Large intestine (tissue), 3 donors: ENCODE results near the gene PDGFA. TPM values are rescaled to one million over a fixed set of nuclear protein-coding genes. Genes with fewer than 3 reads are reported as not detected.
A peak's percentile ranks its signal among the peaks of the same experiment; 100 is the strongest.

Source experiments
- DNase-seq, 2 donors: peaks; one replicate each; pipeline versions ENCODE4 v3.0.0 to v3.0.0-alpha.2; 2013
- H3K27ac ChIP-seq: one replicate; pipeline ENCODE4 v1.5.1; 2013; ENCODE audit warnings: low read length
- H3K27me3 ChIP-seq: 2 replicates; pipeline ENCODE4 v1.6.1; 2013; ENCODE audit warnings: low read length; ENCODE audit not compliant: control insufficient read depth, insufficient read depth
- H3K36me3 ChIP-seq: 2 replicates; pipeline ENCODE4 v1.6.1; 2013; ENCODE audit warnings: low read length; ENCODE audit not compliant: control insufficient read depth, insufficient read depth
- H3K4me1 ChIP-seq: one replicate; pipeline ENCODE4 v1.6.1; 2013; ENCODE audit warnings: low read length; ENCODE audit not compliant: control insufficient read depth, insufficient read depth
- H3K4me3 ChIP-seq: one replicate; pipeline ENCODE4 v1.5.1; 2013; ENCODE audit warnings: low read length
- H3K9me3 ChIP-seq: one replicate; pipeline ENCODE4 v1.6.1; 2013; ENCODE audit warnings: mild to moderate bottlenecking, low read depth, low read length, moderate library complexity; ENCODE audit not compliant: control insufficient read depth
- WGBS: methylation state at CpG from one replicate; pipeline ENCODE4 v1.1.5; 2013; ENCODE audit warnings: low lambda C conversion rate; ENCODE audit not compliant: insufficient coverage; 5-methylcytosine and 5-hydroxymethylcytosine counted together
- polyA plus RNA-seq: library from polyadenylated mRNA; unstranded; fragments of 120-200 nt; gene quantifications from one replicate; pipeline ENCODE4 v1.2.1, GENCODE V29; 2013

Gene PDGFA
- polyA plus RNA-seq, 1 donor: 104 TPM

DNA sequence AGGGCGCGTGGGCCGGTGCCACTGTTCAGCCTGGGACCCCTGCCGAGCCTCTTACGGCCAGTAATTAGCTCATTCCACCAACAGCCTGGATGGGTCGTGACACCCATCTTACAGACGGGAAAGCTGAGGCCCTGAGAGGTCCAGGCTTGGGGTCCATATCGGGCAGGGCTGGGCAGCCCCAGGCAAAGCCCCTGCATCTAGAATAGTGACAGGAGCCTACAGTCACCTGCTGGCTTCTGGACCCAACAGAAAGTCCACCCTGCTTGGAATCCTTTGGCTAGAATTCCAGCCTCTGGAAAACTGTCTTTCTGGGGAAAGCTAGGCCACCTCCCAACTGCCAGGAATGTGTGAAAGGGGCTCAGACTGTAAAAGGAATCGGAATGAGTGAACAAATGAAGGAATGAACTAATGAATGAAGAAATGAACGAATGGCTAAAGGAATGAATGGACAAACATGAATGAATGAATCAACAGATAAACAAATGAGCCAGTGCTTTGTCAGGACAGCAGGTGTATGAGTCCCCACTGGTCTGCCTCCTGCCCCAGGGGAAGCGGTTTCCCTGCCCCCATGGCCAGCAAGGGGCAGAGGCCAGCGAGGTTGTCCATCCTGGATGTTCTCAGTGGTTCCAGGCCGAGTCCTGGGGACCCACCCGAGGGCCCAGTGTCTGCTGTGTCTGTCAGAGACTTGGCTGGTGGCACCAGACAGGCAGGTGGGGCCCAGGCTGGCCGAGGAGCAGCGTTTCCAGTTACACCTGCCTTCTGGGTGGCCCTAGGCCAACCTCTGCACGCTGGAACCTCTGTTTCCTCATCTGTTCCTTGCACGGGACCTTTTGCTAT is 24.1 kb upstream of the PDGFA start:
- no peak for DNase-seq
- H3K27ac ChIP-seq: no peak overlapping the region
- WGBS: 100% methylated on average over 3 of the region's 18 CpGs

GRCh38 chr7:542713-543500 is 23.3 kb upstream of the PDGFA start:
- Histone ChIP-seq H3K9me3 (peaks cover 15% of the 10 kb centered on the region), H3K27ac (no peak overlapping the region), H3K4me1 (peaks cover 26% of the 10 kb centered on the region), H3K4me3 (no peak overlapping the region), H3K27me3 (no peaks in the 10 kb centered on the region), H3K36me3 (no peaks in the 10 kb centered on the region)
- WGBS: no CpG with 5 or more reads among the region's 27 CpGs
- DNase-seq: no peak

More for the DNA sequence above, 24.1 kb upstream of the PDGFA start:
- no peaks in the 10 kb centered on the region for H3K36me3 ChIP-seq
- peaks cover 23% of the 10 kb centered on the region for H3K4me1 ChIP-seq
- H3K9me3 ChIP-seq: peaks cover 14% of the 10 kb centered on the region
- H3K4me3 ChIP-seq: no peak overlapping the region
- no peaks in the 10 kb centered on the region for H3K27me3 ChIP-seq

DNA sequence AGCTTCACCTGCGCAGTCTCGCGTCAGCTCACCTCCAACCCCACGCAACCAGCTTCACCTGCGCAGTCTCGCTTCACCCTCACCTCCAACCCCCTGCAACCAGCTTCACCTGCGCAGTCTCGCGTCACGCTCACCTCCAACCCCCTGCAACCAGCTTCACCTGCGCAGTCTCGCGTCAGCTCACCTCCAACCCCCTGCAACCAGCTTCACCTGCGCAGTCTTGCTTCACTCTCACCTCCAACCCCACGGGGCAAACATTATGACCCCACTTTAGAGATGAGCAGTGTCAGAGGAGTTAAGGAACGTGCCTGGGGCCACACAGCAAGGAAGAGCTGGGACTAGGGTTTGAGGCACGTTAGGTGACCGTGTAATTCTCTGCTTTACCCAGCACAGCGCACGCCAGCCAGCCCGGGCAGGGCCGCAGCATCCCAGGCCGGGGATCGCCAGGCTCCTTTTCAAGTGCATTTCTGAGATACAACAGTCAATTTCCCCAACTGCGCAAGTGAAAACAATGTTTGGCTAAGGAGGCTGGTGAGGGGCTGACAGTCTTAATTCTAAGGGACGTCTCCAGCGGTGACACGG is 22.6 kb upstream of the PDGFA start:
- Histone ChIP-seq H3K27ac (no peak overlapping the region), H3K36me3 (no peaks in the 10 kb centered on the region), H3K9me3 (peaks cover 18% of the 10 kb centered on the region), H3K4me3 (no peak overlapping the region), H3K27me3 (no peaks in the 10 kb centered on the region), H3K4me1 (peaks cover 31% of the 10 kb centered on the region)
- DNase-seq: no peak
- WGBS: 97% methylated on average over 6 of the region's 28 CpGs

DNA sequence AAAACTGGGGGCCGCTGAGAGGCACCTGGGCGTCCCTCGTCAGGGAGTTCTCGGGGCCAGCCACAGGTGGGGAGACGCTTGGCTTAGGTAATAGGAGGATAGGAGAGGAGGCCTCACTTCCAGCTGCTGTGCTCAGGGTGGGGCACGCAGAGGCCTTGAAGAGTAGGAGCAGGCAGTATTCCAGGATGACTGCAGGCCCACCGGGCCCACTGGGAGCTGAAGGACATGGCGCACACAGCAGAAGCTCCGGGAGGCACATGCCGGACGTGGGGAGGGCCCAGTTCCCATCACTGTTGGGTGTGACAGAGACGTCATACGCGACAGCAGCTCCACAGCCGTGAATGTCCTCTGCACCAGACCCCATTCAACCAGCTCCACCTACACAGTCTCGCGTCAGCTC is 22.0 kb upstream of the PDGFA start:
- no CpG with 5 or more reads among the region's 17 CpGs for WGBS
- peaks cover 22% of the 10 kb centered on the region for H3K9me3 ChIP-seq

GRCh38 chr7:540997-541396 is 21.4 kb upstream of the PDGFA start:
- Histone ChIP-seq H3K36me3 (no peaks in the 10 kb centered on the region), H3K4me1 (peaks cover 31% of the 10 kb centered on the region), H3K9me3 (peaks cover 21% of the 10 kb centered on the region), H3K27ac (no peak overlapping the region), H3K27me3 (no peaks in the 10 kb centered on the region), H3K4me3 (no peak overlapping the region)
- WGBS: no CpG with 5 or more reads among the region's 12 CpGs
- DNase-seq: no peak

More for the DNA sequence above, 22.0 kb upstream of the PDGFA start:
- no peak overlapping the region for H3K27ac ChIP-seq
- DNase-seq: no peak
- no peak overlapping the region for H3K4me3 ChIP-seq
- no peaks in the 10 kb centered on the region for H3K36me3 ChIP-seq
- peaks cover 31% of the 10 kb centered on the region for H3K4me1 ChIP-seq
- no peaks in the 10 kb centered on the region for H3K27me3 ChIP-seq

- no CpG with 5 or more reads among the region's 14 CpGs for WGBS
- Histone ChIP-seq H3K4me3 (no peak overlapping the region), H3K36me3 (no peaks in the 10 kb centered on the region), H3K27ac (peak overlapping the region; percentile 79), H3K27me3 (no peaks in the 10 kb centered on the region), H3K9me3 (peaks cover 20% of the 10 kb centered on the region), H3K4me1 (peaks cover 31% of the 10 kb centered on the region)
- no peak for DNase-seq
Observed at GRCh38 chr7:540579-540978, 20.9 kb upstream of the PDGFA start.

GRCh38 chr7:539731-540411 is 20.2 kb upstream of the PDGFA start:
- peak; percentile 92 to 97 for DNase-seq
- H3K4me3 ChIP-seq: no peak overlapping the region
- no CpG with 5 or more reads among the region's 17 CpGs for WGBS

GRCh38 chr7:538764-539685 is 19.4 kb upstream of the PDGFA start:
- DNase-seq: peak; percentile 50 to 79
- no peaks in the 10 kb centered on the region for H3K36me3 ChIP-seq
- H3K27me3 ChIP-seq: no peaks in the 10 kb centered on the region
- peaks cover 17% of the 10 kb centered on the region for H3K9me3 ChIP-seq
- no peak overlapping the region for H3K4me3 ChIP-seq
- H3K27ac ChIP-seq: peak overlapping the region; percentile 68
- WGBS: no CpG with 5 or more reads among the region's 37 CpGs
- peaks cover 31% of the 10 kb centered on the region for H3K4me1 ChIP-seq

More at GRCh38 chr7:539731-540411, 20.2 kb upstream of the PDGFA start:
- Histone ChIP-seq H3K4me1 (peaks cover 31% of the 10 kb centered on the region), H3K9me3 (peaks cover 17% of the 10 kb centered on the region), H3K27me3 (no peaks in the 10 kb centered on the region), H3K27ac (peak overlapping the region; percentile 79), H3K36me3 (no peaks in the 10 kb centered on the region)

DNA sequence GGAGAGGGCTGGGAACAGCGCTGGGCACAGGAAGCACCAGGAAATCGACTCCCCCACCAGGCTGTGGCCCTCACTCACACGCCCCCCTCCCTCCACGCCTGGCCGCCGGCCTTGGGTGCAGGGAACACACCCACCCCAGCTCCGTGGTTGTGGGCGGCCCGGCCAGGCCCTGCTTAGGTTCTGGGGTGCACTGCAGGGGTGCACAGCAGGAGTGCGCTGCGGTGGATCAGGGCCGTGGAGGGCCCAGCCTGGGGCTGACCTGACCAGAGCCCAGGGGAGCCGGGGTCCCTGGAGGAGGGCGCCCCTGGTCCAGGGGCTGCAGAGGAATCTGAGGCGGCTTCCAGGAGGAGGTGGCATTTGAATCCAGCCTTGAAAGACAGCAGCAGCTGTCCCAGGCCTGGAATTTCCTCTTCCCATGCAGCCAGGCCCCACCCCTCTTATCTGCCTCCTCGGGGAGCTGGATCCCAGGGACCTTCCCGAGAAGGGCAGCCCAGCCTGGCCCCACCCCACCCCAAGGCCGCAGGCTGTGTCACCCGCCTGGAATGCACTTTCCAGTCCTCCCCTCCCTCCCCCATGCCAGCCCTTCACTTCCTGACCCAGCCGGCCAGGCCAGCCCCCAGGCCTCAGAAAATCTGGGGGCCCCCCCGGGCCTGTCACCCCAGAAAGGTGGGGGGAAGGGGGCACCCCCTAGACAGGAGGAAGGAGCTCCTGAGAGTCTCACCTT is 18.4 kb upstream of the PDGFA start:
- DNase-seq: peak; percentile 96 to 97
- no CpG with 5 or more reads among the region's 21 CpGs for WGBS
- Histone ChIP-seq H3K36me3 (no peaks in the 10 kb centered on the region), H3K27ac (peak overlapping the region; percentile 72), H3K27me3 (no peaks in the 10 kb centered on the region), H3K4me3 (no peak overlapping the region), H3K4me1 (peaks cover 31% of the 10 kb centered on the region), H3K9me3 (peaks cover 17% of the 10 kb centered on the region)
